Tongue (tissue), 2 donors: ENCODE results near the gene DEXI. TPM values are rescaled to one million over a fixed set of nuclear protein-coding genes. Genes with fewer than 3 reads are reported as not detected.
"Not testable (repeated sequence)": the region's sequence is repeated elsewhere in the genome, so short reads cannot be mapped to it uniquely, and the experiment has no call there.

Experiments
- DNase-seq: peaks from one replicate; pipeline ENCODE4 v3.0.0-alpha.2; 2015
- total RNA-seq: library from RNA; depleted of rRNA; stranded (reverse); fragments of >200 nt; gene quantifications from one replicate; pipeline ENCODE4 v1.2.3, GENCODE V29; 2014

The DEXI gene
- total RNA-seq, 1 donor from 2014 or later: 56.2 TPM

- DNase-seq: no peak
These were observed 26.2 kb upstream of the DEXI start for GRCh38 chr16:10968498-10968897.

- DNase-seq: no peak
These were observed 25.7 kb upstream of the DEXI start for GRCh38 chr16:10967986-10968385.

- not testable (repeated sequence) for DNase-seq
These were observed 24.3 kb upstream of the DEXI start for GRCh38 chr16:10966559-10966958.

- DNase-seq: no peak
These were observed 23.9 kb upstream of the DEXI start for GRCh38 chr16:10966129-10966528.

GRCh38 chr16:10965440-10966061 is 23.3 kb upstream of the DEXI start:
- DNase-seq: no peak

- DNase-seq: no peak
These were observed 22.6 kb upstream of the DEXI start for GRCh38 chr16:10964891-10965326.

- peak; percentile 93 for DNase-seq
These were observed 22.0 kb upstream of the DEXI start for GRCh38 chr16:10964039-10964890.

GRCh38 chr16:10961231-10961630 is 19.0 kb upstream of the DEXI start:
- DNase-seq: no peak

GRCh38 chr16:10959161-10959560 is 16.9 kb upstream of the DEXI start:
- no peak for DNase-seq

- no peak for DNase-seq
These were observed 15.7 kb upstream of the DEXI start for GRCh38 chr16:10957771-10958482.

- DNase-seq: no peak
These were observed 12.6 kb upstream of the DEXI start for GRCh38 chr16:10954903-10955302.

- DNase-seq: peak; percentile 37
These were observed 8.8 kb upstream of the DEXI start for GRCh38 chr16:10951026-10951425.

GRCh38 chr16:10950393-10950792 is 8.1 kb upstream of the DEXI start:
- no peak for DNase-seq

GRCh38 chr16:10949424-10949970 is 7.2 kb upstream of the DEXI start:
- no peak for DNase-seq

GRCh38 chr16:10947211-10947787 is 5.0 kb upstream of the DEXI start:
- no peak for DNase-seq

GRCh38 chr16:10946308-10946707 is 4.0 kb upstream of the DEXI start:
- no peak for DNase-seq

- DNase-seq: no peak
These were observed 3.0 kb upstream of the DEXI start for GRCh38 chr16:10945065-10945787.

GRCh38 chr16:10944249-10945064 is 2.2 kb upstream of the DEXI start, which contains the start of gene CLEC16A:
Gene CLEC16A (plus strand): TSS chr16:10944564. CDS start chr16:10944718, 154 bp downstream.
- peak; percentile 98 for DNase-seq

- no peak for DNase-seq
These were observed 741 bp upstream of the DEXI start for GRCh38 chr16:10943064-10943353.

- not testable (repeated sequence) for DNase-seq
These were observed 325 bp downstream of the DEXI start for GRCh38 chr16:10941935-10942351.
